PC-3 (cell line): ENCODE measurements around the gene CHST2. TPM values are rescaled to one million over a fixed set of nuclear protein-coding genes. Genes with fewer than 3 reads are reported as not detected.

Source experiments
- ATAC-seq: fragments of 200-7000 bp; cut with Tn5 transposase; 2 replicates; pipeline ENCODE4 v1.9.1; 2020; ENCODE audit warnings: mild to moderate bottlenecking, moderate library complexity
- BruUV-seq: library from RNA; stranded (reverse); fragments of 400-500 nt; replicated peaks from 2 replicates; lab custom pipeline; 2021; lab: Mats Ljungman, UMichigan
- CTCF ChIA-PET: fragments of 300-600 bp; sonication (Branson Sonifier 250); formaldehyde crosslinking; loops from one replicate; lab custom pipeline; 2022; ENCODE audit warnings: antibody characterized with exemption; lab: Charles Lee
- POLR2A ChIA-PET: fragments of 300-600 bp; sonication (Branson Sonifier 250); formaldehyde crosslinking; loops from one replicate; lab custom pipeline; 2022; ENCODE audit warnings: antibody characterized with exemption; ENCODE audit not compliant: unreplicated experiment; lab: Charles Lee
- DNase-seq: peaks from one replicate; pipeline ENCODE4 v3.0.0-alpha.2; 2015
- H2AFZ ChIP-seq: fragments of 300-600 bp; sonication (generic); 2 replicates; pipeline ENCODE4 v1.6.0; 2016; ENCODE audit warnings: antibody characterized with exemption, low read length
- H3F3A ChIP-seq: fragments of 300-600 bp; sonication (generic); one replicate; pipeline ENCODE4 v1.6.0; 2017; ENCODE audit warnings: antibody characterized with exemption, low read length, control low read depth, mild to moderate bottlenecking; ENCODE audit not compliant: unreplicated experiment
- H3K27ac ChIP-seq: fragments of 300-600 bp; sonication (generic); 2 replicates; pipeline ENCODE4 v1.5.1; 2016; ENCODE audit warnings: mild to moderate bottlenecking, low read length
- H3K27me3 ChIP-seq: fragments of 300-600 bp; sonication (generic); 2 replicates; pipeline ENCODE4 v1.6.1; 2016; ENCODE audit warnings: low read length, mixed read lengths
- H3K36me3 ChIP-seq: fragments of 300-600 bp; sonication (generic); 2 replicates; pipeline ENCODE4 v1.6.1; 2016; ENCODE audit warnings: low read depth, mixed run types, low read length, mixed read lengths
- H3K4me1 ChIP-seq: fragments of 300-600 bp; sonication (generic); 2 replicates; pipeline ENCODE4 v1.5.1; 2016; ENCODE audit warnings: low read length; ENCODE audit not compliant: insufficient read depth
- H3K4me2 ChIP-seq: fragments of 300-600 bp; sonication (generic); 2 replicates; pipeline ENCODE4 v1.6.0; 2016; ENCODE audit warnings: low read length
- H3K4me3 ChIP-seq: fragments of 300-600 bp; sonication (generic); 2 replicates; pipeline ENCODE4 v1.5.1; 2016; ENCODE audit warnings: mild to moderate bottlenecking, low read length, mixed read lengths
- H3K79me2 ChIP-seq: fragments of 300-600 bp; sonication (generic); 2 replicates; pipeline ENCODE4 v1.6.1; 2017; ENCODE audit warnings: low read length, mixed read lengths
- H3K9ac ChIP-seq: fragments of 300-600 bp; sonication (generic); 2 replicates; pipeline ENCODE4 v1.6.0; 2016; ENCODE audit warnings: mild to moderate bottlenecking, low read length
- H3K9me2 ChIP-seq: fragments of 300-600 bp; sonication (generic); replicated peaks from 2 replicates; pipeline ENCODE4 v1.6.1; 2016; ENCODE audit warnings: mixed run types, low read length, mixed read lengths
- H3K9me3 ChIP-seq: fragments of 300-600 bp; sonication (generic); 2 replicates; pipeline ENCODE4 v1.6.1; 2016; ENCODE audit warnings: low read length, mixed read lengths
- H4K20me1 ChIP-seq: fragments of 300-600 bp; sonication (generic); 2 replicates; pipeline ENCODE4 v1.6.1; 2016; ENCODE audit warnings: low read length, mixed read lengths
- EZH2 ChIP-seq: fragments of 300-600 bp; sonication (generic); IDR thresholded peaks from one replicate; pipeline ENCODE4 v1.6.1; 2017; ENCODE audit warnings: antibody characterized with exemption, mild to moderate bottlenecking, low read length; ENCODE audit not compliant: unreplicated experiment
- EZH2phosphoT487 ChIP-seq: fragments of 300-600 bp; sonication (generic); IDR thresholded peaks from 2 replicates; pipeline ENCODE4 v1.6.1; 2018; ENCODE audit warnings: mild to moderate bottlenecking, antibody characterized with exemption, low read length, borderline replicate concordance
- intact Hi-C: fragments of 100-400 bp; cut with micrococcal nuclease; formaldehyde crosslinking; loops from 2 replicates; pipeline ENCODE4 v1.9.0; 2023
- total RNA-seq: library from RNA; depleted of rRNA; stranded (reverse); fragments of >200 nt; gene quantifications from 2 replicates; pipeline ENCODE4 v1.2.3, GENCODE V29; 2014
- TF ChIP-seq, protein P1 (sequence below): fragments of 300-600 bp; sonication (generic); conservative IDR thresholded peaks from 2 replicates; pipeline ENCODE4 v1.5.1; 2017; ENCODE audit warnings: antibody characterized with exemption, low read depth, mild to moderate bottlenecking, low read length

The CHST2 gene
- total RNA-seq, 1 experiment from 2014 or later: 6.7 TPM

DNA sequence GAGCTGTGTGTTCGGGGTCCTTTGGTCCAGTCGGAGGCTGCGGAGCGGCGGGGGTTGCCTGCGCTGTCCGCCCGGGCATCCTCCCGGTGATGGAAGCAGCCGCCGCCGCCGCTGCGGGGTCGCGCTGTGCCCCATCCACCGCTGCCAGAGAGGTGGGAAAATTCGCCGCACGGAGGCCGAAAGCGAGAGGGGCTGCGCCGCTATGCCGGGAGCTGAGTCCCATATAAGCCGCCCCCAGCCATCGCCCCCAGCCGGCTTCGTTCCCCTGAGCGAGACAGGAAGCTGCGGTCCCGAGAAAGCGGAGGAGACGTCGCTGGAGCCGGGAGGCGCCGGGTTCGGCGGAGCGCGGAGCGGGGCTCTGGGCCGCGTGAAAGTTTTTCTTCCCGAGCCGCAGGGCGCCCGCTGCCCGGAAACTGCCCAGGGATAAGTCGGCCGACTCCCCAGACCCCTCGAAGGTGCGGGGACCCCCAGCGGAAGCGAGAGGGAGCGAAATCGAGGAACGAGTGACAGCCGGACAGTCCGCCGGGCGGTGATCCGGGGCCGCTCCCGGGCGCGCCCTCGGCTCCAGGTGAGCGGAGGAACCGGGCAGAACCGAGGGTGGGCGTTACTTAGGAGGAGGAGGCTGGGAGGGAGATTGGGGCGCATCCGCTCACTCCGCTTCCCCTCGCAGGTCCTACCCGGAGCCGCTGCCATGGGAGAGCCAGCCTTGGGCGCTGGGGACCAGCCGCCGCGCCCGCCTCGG, 574 bp downstream of the CHST2 start:
- peak overlapping the region; percentile 86 for H2AFZ ChIP-seq
- DNase-seq (no peak), ATAC-seq (peak; percentile 17)
- no peaks in the 10 kb centered on the region for H3F3A ChIP-seq
- peaks cover 8% of the 10 kb centered on the region for H3K4me1 ChIP-seq
- TF ChIP-seq EZH2: no peak
- no peak for TF ChIP-seq EZH2phosphoT487
- TF ChIP-seq, protein P1, sequence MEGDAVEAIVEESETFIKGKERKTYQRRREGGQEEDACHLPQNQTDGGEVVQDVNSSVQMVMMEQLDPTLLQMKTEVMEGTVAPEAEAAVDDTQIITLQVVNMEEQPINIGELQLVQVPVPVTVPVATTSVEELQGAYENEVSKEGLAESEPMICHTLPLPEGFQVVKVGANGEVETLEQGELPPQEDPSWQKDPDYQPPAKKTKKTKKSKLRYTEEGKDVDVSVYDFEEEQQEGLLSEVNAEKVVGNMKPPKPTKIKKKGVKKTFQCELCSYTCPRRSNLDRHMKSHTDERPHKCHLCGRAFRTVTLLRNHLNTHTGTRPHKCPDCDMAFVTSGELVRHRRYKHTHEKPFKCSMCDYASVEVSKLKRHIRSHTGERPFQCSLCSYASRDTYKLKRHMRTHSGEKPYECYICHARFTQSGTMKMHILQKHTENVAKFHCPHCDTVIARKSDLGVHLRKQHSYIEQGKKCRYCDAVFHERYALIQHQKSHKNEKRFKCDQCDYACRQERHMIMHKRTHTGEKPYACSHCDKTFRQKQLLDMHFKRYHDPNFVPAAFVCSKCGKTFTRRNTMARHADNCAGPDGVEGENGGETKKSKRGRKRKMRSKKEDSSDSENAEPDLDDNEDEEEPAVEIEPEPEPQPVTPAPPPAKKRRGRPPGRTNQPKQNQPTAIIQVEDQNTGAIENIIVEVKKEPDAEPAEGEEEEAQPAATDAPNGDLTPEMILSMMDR: no peak
- CTCF ChIA-PET: no interaction called here
- POLR2A ChIA-PET: no interaction called here
- H3K27me3 ChIP-seq: no peaks in the 10 kb centered on the region
- peak overlapping the region; percentile 45 for H3K9ac ChIP-seq
- H4K20me1 ChIP-seq: no peaks in the 10 kb centered on the region
- H3K4me2 ChIP-seq: peak overlapping the region; percentile 94
- intact Hi-C loops: loop anchor here (5.0 to 10.0 kb wide), 4 partner anchors 162 to 645 kb away; no protein-coding TSS in a partner anchor
- no peaks in the 10 kb centered on the region for H3K9me2 ChIP-seq
- no peaks in the 10 kb centered on the region for H3K79me2 ChIP-seq
- H3K9me3 ChIP-seq: no peaks in the 10 kb centered on the region
- H3K36me3 ChIP-seq: no peaks in the 10 kb centered on the region
- BruUV-seq: TSS peak; percentile 42
- H3K4me3 ChIP-seq: peak overlapping the region; percentile 97
- H3K27ac ChIP-seq: no peak overlapping the region

DNA sequence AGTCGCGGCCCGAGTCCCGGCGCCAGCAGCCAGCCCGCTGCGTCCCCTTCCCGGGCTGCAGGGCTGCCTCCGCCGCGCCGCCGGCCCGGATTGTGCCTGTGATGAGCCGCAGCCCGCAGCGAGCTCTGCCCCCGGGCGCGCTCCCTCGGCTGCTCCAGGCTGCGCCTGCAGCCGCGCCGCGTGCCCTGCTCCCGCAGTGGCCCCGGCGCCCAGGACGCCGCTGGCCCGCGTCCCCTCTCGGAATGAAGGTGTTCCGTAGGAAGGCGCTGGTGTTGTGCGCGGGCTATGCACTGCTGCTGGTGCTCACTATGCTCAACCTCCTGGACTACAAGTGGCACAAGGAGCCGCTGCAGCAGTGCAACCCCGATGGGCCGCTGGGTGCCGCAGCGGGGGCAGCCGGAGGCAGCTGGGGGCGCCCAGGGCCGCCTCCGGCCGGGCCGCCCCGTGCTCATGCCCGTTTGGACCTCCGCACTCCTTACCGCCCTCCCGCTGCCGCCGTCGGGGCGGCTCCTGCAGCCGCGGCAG, 1.2 kb downstream of the CHST2 start:
- ChIA-PET POLR2A (no interaction called here), CTCF (no interaction called here)
- Histone ChIP-seq H3K4me3 (peak overlapping the region; percentile 97), H3K4me2 (peak overlapping the region; percentile 94), H3K79me2 (no peaks in the 10 kb centered on the region), H3K27me3 (no peaks in the 10 kb centered on the region), H2AFZ (peak overlapping the region; percentile 86; the same call in 1 of the 2 replicates), H3F3A (no peaks in the 10 kb centered on the region), H3K9me3 (no peaks in the 10 kb centered on the region), H3K36me3 (no peaks in the 10 kb centered on the region), H3K9ac (no peak overlapping the region), H4K20me1 (no peaks in the 10 kb centered on the region), H3K9me2 (no peaks in the 10 kb centered on the region), H3K4me1 (peaks cover 11% of the 10 kb centered on the region), H3K27ac (no peak overlapping the region)
- peak; percentile 12 for ATAC-seq
- intact Hi-C loops: loop anchor here (1.0 to 10.0 kb wide), 5 partner anchors 162 to 644 kb away; no protein-coding TSS in a partner anchor
- no peak for TF ChIP-seq EZH2phosphoT487
- no peak for TF ChIP-seq EZH2
- TF ChIP-seq, protein P1: no peak
- BruUV-seq: no TSS peak
- DNase-seq: peak; percentile 16
